ENCODE data around the gene USPL1. TPM values are rescaled to one million over a fixed set of nuclear protein-coding genes. Genes with fewer than 3 reads are reported as not detected.

Gene USPL1
- total RNA-seq, 4 donors from 2014 or later: 16.5 to 31.6 (median 22.1) TPM

DNA sequence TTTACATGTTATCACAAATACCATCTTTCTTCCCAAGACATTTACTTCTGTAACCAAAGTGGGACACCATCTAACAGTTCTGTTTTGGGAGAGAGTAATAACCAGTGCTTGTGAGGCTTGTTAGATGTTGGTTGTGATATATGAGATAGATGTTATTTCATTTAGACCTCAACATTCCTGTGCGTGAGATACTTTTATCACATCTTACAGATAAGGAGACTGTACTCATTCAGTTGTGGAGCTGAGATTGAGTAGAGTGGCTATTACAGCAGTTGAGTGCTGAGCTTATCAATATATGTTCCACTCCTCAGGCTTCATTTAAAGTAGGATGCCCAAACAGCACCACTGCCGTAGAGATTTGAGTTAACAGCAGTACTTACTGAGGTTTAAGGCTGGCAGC is 43.1 kb downstream of the USPL1 start:
- Histone ChIP-seq H3K4me3 (no peak overlapping the region), H3K27me3 (no peaks in the 10 kb centered on the region), H3K27ac (no peak overlapping the region), H3K36me3 (peaks cover 0 to 46% (median 11%) of the 10 kb centered on the region in 3 donors), H3K4me1 (no peaks in the 10 kb centered on the region), H3K9me3 (no peaks in the 10 kb centered on the region)
- no peak for DNase-seq (ENCODE audit: low spot score in 2 of 2)
- TF ChIP-seq EP300 (IDR thresholded peaks at IDR 0.05): no peak
- TF ChIP-seq, protein P1, sequence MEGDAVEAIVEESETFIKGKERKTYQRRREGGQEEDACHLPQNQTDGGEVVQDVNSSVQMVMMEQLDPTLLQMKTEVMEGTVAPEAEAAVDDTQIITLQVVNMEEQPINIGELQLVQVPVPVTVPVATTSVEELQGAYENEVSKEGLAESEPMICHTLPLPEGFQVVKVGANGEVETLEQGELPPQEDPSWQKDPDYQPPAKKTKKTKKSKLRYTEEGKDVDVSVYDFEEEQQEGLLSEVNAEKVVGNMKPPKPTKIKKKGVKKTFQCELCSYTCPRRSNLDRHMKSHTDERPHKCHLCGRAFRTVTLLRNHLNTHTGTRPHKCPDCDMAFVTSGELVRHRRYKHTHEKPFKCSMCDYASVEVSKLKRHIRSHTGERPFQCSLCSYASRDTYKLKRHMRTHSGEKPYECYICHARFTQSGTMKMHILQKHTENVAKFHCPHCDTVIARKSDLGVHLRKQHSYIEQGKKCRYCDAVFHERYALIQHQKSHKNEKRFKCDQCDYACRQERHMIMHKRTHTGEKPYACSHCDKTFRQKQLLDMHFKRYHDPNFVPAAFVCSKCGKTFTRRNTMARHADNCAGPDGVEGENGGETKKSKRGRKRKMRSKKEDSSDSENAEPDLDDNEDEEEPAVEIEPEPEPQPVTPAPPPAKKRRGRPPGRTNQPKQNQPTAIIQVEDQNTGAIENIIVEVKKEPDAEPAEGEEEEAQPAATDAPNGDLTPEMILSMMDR (IDR thresholded peaks at IDR 0.05): no peak
- TF ChIP-seq POLR2A (IDR thresholded peaks at IDR 0.05): no peak
- 83% methylated on average over 2 of the region's 2 CpGs for WGBS, 2 donors

DNA sequence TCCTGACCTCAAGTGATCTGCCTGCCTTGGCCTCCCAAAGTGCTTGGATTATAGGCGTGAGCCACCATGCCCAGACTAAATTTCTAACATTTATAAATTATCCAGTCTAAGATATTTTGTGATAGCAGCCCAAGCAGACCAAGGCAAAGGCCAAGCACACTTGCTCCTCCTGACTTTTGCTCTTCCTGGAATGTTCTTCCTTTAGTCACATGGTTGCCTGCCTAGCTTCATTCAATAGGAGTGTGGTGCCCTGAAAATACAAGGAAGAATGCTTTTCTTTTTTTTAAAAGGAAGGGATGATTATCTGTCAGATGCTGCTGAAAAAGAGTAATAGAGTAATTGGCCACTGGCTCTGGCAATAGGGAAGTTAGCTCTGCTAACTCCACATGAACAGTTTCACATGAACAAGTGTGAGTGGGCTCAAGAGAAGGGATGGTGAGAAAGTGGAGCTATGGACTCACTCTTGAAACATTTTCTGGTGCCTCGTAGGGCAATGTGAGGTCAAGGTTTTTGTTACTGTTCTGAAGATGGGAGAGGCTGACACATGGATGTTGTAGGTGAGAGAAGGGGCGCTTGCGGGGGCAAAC is 47.1 kb downstream of the USPL1 start:
- no peak overlapping the region for H3K27ac ChIP-seq
- H3K4me1 ChIP-seq: no peaks in the 10 kb centered on the region
- peaks cover 0 to 6% (median 0%) of the 10 kb centered on the region in 3 donors for H3K36me3 ChIP-seq
- no peaks in the 10 kb centered on the region for H3K9me3 ChIP-seq
- H3K4me3 ChIP-seq: no peak overlapping the region
- TF ChIP-seq, protein P1 (IDR thresholded peaks at IDR 0.05): no peak
- no peak for TF ChIP-seq POLR2A (IDR thresholded peaks at IDR 0.05)
- TF ChIP-seq EP300 (IDR thresholded peaks at IDR 0.05): no peak
- 89% methylated on average over 4 of the region's 4 CpGs for WGBS, 2 donors
- DNase-seq (ENCODE audit: low spot score in 2 of 2): no peak
- no peaks in the 10 kb centered on the region for H3K27me3 ChIP-seq

DNA sequence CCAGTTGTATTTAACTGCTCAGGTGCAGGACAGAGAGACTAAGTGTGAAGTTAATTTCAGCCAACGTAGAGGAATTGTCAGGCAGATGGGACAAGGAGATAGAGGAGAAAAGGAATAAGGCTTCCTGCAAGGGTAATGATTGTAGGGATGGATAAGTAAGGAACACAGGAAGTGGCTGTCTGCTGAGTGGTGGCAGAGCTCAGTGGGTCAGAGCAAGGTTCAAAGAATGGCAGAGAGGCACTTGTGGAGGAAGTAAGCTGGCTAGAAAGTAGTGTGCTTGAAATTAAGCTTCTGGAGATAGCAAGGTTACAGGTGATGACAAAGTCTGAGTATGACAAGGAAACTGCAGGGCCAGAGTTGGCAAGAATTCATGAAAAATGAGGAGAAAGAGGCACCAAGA is 47.9 kb downstream of the USPL1 start:
- Histone ChIP-seq H3K36me3 (no peaks in the 10 kb centered on the region), H3K9me3 (no peaks in the 10 kb centered on the region), H3K27me3 (no peaks in the 10 kb centered on the region), H3K4me3 (no peak overlapping the region), H3K27ac (no peak overlapping the region), H3K4me1 (no peaks in the 10 kb centered on the region)
- WGBS, 2 donors: 59 to 70% methylated on average over 1 of the region's 1 CpG
- no peak for DNase-seq (ENCODE audit: low spot score in 2 of 2)
- TF ChIP-seq, protein P1 (IDR thresholded peaks at IDR 0.05): no peak
- TF ChIP-seq POLR2A (IDR thresholded peaks at IDR 0.05) (no peak), EP300 (IDR thresholded peaks at IDR 0.05) (no peak)

DNA sequence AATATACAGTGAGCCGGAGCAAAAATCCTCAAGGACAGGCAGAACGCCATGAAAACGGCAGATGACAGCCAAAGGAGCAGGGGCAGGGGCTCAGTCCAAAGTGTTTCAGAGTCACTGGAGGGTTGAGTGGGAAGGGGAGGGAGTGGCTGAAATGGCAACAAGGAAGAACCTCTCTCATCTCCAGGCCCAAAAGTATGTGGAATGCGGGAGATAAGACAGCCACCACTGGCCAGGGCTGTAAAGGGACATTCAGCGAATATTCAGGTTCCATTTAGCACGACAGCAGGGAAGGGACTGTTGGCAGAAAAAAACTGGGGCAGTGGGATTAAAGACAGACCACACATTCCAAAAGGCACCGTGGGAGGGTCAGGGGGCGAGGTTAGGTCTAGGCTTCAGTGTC is 48.4 kb downstream of the USPL1 start:
- TF ChIP-seq EP300 (IDR thresholded peaks at IDR 0.05): no peak
- TF ChIP-seq POLR2A (IDR thresholded peaks at IDR 0.05): no peak
- TF ChIP-seq, protein P1 (IDR thresholded peaks at IDR 0.05): no peak
- no peak overlapping the region for H3K27ac ChIP-seq
- H3K9me3 ChIP-seq: no peaks in the 10 kb centered on the region
- H3K27me3 ChIP-seq: no peaks in the 10 kb centered on the region
- H3K36me3 ChIP-seq: no peaks in the 10 kb centered on the region
- no peak overlapping the region for H3K4me3 ChIP-seq
- 76 to 77% methylated on average over 8 of the region's 8 CpGs for WGBS, 2 donors
- no peaks in the 10 kb centered on the region for H3K4me1 ChIP-seq
- no peak for DNase-seq (ENCODE audit: low spot score in 2 of 2)

GRCh38 chr13:30667014-30667413 is 49.3 kb downstream of the USPL1 start:
- H3K27ac ChIP-seq: no peak overlapping the region
- TF ChIP-seq, protein P1 (IDR thresholded peaks at IDR 0.05): no peak
- TF ChIP-seq EP300 (IDR thresholded peaks at IDR 0.05) (no peak), POLR2A (IDR thresholded peaks at IDR 0.05) (no peak)
- H3K27me3 ChIP-seq: no peaks in the 10 kb centered on the region
- H3K9me3 ChIP-seq: no peaks in the 10 kb centered on the region
- DNase-seq (ENCODE audit: low spot score in 2 of 2): no peak
- H3K4me1 ChIP-seq: no peaks in the 10 kb centered on the region
- no peak overlapping the region for H3K4me3 ChIP-seq
- WGBS, 2 donors: 80 to 82% methylated on average over 4 of the region's 4 CpGs
- H3K36me3 ChIP-seq: no peaks in the 10 kb centered on the region

All from tibial nerve (tissue), 4 donors.